Measurements from ENCODE around the gene DIPK1B. TPM values are rescaled to one million over a fixed set of nuclear protein-coding genes. Genes with fewer than 3 reads are reported as not detected.

DIPK1B gene
- total and polyA plus RNA-seq, 2 experiments from 2014 or later, result 18.7 to 60.0 TPM

DNA sequence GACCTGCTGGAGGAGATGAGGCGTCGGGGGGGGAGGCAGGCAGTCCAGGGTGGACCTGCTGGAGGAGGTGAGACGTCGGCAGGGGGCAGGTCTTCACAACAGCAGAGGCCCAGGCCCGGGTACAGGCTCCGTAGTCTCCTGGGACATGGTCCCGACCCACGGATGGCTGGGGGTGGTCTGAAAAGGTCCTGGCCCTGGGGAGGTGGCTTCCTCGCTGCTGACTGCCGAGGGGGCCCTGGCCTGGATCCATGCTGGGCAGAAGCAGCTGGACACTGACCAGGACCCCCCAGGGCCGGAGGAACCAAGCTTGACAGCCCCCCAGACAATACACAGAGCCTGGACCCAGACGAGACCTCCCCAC is 41.1 kb upstream of the DIPK1B start:
- Histone ChIP-seq H3K27ac (ENCODE audit: low read depth) (no peak overlapping the region), H3K27me3 (ENCODE audit: insufficient read depth) (no peaks in the 10 kb centered on the region), H3F3A (replicated peaks; ENCODE audit: low read depth) (no peaks in the 10 kb centered on the region), H2AFZ (no peak overlapping the region), H4K20me1 (replicated peaks; ENCODE audit: insufficient read depth) (no peaks in the 10 kb centered on the region), H3K4me2 (no peak overlapping the region), H3K36me3 (ENCODE audit: insufficient read depth) (no peaks in the 10 kb centered on the region), H3K79me2 (replicated peaks; ENCODE audit: insufficient read depth) (no peaks in the 10 kb centered on the region), H3K4me3 (no peak overlapping the region), H3K4me1 (ENCODE audit: insufficient read depth) (no peaks in the 10 kb centered on the region), H3K9me2 (ENCODE audit: insufficient read depth) (no peaks in the 10 kb centered on the region)
- TF ChIP-seq, protein P1, sequence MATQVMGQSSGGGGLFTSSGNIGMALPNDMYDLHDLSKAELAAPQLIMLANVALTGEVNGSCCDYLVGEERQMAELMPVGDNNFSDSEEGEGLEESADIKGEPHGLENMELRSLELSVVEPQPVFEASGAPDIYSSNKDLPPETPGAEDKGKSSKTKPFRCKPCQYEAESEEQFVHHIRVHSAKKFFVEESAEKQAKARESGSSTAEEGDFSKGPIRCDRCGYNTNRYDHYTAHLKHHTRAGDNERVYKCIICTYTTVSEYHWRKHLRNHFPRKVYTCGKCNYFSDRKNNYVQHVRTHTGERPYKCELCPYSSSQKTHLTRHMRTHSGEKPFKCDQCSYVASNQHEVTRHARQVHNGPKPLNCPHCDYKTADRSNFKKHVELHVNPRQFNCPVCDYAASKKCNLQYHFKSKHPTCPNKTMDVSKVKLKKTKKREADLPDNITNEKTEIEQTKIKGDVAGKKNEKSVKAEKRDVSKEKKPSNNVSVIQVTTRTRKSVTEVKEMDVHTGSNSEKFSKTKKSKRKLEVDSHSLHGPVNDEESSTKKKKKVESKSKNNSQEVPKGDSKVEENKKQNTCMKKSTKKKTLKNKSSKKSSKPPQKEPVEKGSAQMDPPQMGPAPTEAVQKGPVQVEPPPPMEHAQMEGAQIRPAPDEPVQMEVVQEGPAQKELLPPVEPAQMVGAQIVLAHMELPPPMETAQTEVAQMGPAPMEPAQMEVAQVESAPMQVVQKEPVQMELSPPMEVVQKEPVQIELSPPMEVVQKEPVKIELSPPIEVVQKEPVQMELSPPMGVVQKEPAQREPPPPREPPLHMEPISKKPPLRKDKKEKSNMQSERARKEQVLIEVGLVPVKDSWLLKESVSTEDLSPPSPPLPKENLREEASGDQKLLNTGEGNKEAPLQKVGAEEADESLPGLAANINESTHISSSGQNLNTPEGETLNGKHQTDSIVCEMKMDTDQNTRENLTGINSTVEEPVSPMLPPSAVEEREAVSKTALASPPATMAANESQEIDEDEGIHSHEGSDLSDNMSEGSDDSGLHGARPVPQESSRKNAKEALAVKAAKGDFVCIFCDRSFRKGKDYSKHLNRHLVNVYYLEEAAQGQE (IDR thresholded peaks at IDR 0.05; ENCODE audit: unreplicated experiment), result no peak
- TF ChIP-seq STAT1 (IDR thresholded peaks at IDR 0.05; ENCODE audit: unreplicated experiment) (no peak), POLR2AphosphoS5 (IDR thresholded peaks at IDR 0.05; ENCODE audit: low read depth) (no peak), CREB1 (CRISPR knock-in tag; IDR thresholded peaks at IDR 0.05; ENCODE audit: low read depth) (no peak), ZNF114 (CRISPR knock-in tag; IDR thresholded peaks at IDR 0.05) (no peak), EZH2phosphoT487 (IDR thresholded peaks at IDR 0.05; ENCODE audit: unreplicated experiment) (no peak), NANOG (IDR thresholded peaks at IDR 0.05; ENCODE audit: borderline replicate concordance) (no peak), JUNB (IDR thresholded peaks at IDR 0.05; ENCODE audit: unreplicated experiment) (no peak), ZNF331 (CRISPR knock-in tag; IDR thresholded peaks at IDR 0.05; ENCODE audit: low read depth) (no peak), EZH2 (IDR thresholded peaks at IDR 0.05; ENCODE audit: low read depth, unreplicated experiment) (no peak)
- TF ChIP-seq, protein P2, sequence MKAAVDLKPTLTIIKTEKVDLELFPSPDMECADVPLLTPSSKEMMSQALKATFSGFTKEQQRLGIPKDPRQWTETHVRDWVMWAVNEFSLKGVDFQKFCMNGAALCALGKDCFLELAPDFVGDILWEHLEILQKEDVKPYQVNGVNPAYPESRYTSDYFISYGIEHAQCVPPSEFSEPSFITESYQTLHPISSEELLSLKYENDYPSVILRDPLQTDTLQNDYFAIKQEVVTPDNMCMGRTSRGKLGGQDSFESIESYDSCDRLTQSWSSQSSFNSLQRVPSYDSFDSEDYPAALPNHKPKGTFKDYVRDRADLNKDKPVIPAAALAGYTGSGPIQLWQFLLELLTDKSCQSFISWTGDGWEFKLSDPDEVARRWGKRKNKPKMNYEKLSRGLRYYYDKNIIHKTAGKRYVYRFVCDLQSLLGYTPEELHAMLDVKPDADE (IDR thresholded peaks at IDR 0.05), result no peak
- TF ChIP-seq, protein P3, sequence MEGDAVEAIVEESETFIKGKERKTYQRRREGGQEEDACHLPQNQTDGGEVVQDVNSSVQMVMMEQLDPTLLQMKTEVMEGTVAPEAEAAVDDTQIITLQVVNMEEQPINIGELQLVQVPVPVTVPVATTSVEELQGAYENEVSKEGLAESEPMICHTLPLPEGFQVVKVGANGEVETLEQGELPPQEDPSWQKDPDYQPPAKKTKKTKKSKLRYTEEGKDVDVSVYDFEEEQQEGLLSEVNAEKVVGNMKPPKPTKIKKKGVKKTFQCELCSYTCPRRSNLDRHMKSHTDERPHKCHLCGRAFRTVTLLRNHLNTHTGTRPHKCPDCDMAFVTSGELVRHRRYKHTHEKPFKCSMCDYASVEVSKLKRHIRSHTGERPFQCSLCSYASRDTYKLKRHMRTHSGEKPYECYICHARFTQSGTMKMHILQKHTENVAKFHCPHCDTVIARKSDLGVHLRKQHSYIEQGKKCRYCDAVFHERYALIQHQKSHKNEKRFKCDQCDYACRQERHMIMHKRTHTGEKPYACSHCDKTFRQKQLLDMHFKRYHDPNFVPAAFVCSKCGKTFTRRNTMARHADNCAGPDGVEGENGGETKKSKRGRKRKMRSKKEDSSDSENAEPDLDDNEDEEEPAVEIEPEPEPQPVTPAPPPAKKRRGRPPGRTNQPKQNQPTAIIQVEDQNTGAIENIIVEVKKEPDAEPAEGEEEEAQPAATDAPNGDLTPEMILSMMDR (conservative IDR thresholded peaks at IDR 0.05; ENCODE audit: low read depth in 2 of 2), result no peak
- TF ChIP-seq, protein P4, sequence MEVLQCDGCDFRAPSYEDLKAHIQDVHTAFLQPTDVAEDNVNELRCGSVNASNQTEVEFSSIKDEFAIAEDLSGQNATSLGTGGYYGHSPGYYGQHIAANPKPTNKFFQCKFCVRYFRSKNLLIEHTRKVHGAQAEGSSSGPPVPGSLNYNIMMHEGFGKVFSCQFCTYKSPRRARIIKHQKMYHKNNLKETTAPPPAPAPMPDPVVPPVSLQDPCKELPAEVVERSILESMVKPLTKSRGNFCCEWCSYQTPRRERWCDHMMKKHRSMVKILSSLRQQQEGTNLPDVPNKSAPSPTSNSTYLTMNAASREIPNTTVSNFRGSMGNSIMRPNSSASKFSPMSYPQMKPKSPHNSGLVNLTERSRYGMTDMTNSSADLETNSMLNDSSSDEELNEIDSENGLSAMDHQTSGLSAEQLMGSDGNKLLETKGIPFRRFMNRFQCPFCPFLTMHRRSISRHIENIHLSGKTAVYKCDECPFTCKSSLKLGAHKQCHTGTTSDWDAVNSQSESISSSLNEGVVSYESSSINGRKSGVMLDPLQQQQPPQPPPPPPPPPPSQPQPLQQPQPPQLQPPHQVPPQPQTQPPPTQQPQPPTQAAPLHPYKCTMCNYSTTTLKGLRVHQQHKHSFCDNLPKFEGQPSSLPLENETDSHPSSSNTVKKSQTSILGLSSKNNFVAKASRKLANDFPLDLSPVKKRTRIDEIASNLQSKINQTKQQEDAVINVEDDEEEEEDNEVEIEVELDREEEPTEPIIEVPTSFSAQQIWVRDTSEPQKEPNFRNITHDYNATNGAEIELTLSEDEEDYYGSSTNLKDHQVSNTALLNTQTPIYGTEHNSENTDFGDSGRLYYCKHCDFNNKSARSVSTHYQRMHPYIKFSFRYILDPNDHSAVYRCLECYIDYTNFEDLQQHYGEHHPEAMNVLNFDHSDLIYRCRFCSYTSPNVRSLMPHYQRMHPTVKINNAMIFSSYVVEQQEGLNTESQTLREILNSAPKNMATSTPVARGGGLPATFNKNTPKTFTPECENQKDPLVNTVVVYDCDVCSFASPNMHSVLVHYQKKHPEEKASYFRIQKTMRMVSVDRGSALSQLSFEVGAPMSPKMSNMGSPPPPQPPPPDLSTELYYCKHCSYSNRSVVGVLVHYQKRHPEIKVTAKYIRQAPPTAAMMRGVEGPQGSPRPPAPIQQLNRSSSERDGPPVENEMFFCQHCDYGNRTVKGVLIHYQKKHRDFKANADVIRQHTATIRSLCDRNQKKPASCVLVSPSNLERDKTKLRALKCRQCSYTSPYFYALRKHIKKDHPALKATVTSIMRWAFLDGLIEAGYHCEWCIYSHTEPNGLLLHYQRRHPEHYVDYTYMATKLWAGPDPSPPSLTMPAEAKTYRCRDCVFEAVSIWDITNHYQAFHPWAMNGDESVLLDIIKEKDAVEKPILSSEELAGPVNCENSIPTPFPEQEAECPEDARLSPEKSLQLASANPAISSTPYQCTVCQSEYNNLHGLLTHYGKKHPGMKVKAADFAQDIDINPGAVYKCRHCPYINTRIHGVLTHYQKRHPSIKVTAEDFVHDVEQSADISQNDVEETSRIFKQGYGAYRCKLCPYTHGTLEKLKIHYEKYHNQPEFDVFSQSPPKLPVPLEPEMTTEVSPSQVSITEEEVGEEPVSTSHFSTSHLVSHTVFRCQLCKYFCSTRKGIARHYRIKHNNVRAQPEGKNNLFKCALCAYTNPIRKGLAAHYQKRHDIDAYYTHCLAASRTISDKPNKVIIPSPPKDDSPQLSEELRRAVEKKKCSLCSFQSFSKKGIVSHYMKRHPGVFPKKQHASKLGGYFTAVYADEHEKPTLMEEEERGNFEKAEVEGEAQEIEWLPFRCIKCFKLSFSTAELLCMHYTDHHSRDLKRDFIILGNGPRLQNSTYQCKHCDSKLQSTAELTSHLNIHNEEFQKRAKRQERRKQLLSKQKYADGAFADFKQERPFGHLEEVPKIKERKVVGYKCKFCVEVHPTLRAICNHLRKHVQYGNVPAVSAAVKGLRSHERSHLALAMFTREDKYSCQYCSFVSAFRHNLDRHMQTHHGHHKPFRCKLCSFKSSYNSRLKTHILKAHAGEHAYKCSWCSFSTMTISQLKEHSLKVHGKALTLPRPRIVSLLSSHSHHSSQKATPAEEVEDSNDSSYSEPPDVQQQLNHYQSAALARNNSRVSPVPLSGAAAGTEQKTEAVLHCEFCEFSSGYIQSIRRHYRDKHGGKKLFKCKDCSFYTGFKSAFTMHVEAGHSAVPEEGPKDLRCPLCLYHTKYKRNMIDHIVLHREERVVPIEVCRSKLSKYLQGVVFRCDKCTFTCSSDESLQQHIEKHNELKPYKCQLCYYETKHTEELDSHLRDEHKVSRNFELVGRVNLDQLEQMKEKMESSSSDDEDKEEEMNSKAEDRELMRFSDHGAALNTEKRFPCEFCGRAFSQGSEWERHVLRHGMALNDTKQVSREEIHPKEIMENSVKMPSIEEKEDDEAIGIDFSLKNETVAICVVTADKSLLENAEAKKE (CRISPR knock-in tag; IDR thresholded peaks at IDR 0.05), result no peak
- DNase-seq (ENCODE audit: low spot score) (no peak), ATAC-seq (no peak)
- Mint-ChIP-seq H3K4me3 (no peak overlapping the region), H3K4me1 (peaks cover 3% of the 10 kb centered on the region; the same call in 1 of the 3 replicates), H3K9me3 (no peaks in the 10 kb centered on the region), H3K27me3 (ENCODE audit: insufficient read depth, low read depth, poor library complexity) (peaks cover 4% of the 10 kb centered on the region), H3K36me3 (ENCODE audit: low read depth) (no peaks in the 10 kb centered on the region), H3K27ac (no peak overlapping the region)

All from GM23338 (cell line).